ENCODE data around the gene PHACTR3.

- TF ChIP-seq CTCF (IDR thresholded peaks at IDR 0.05) (no peak), POLR2A (IDR thresholded peaks at IDR 0.05) (no peak)
Observed at GRCh38 chr20:59560588-59561227, 43.6 kb upstream of the PHACTR3 start.

Data from lower leg skin (tissue), 3 donors.